ENCODE results near the gene DTX1. TPM values are rescaled to one million over a fixed set of nuclear protein-coding genes. Genes with fewer than 3 reads are reported as not detected.
A peak's percentile ranks its signal among the peaks of the same experiment; 100 is the strongest.

DTX1 gene
- total RNA-seq, 1 experiment from 2014 or later = 2.5 TPM

GRCh38 chr12:113145720-113146551, 89.4 kb downstream of the DTX1 start:
- peak; percentile 21 for DNase-seq

GRCh38 chr12:113146999-113147398, 90.5 kb downstream of the DTX1 start:
- H3K4me3 ChIP-seq (ENCODE audit: insufficient read depth, low read depth, low read length) = no peak overlapping the region
- no peaks in the 10 kb centered on the region for H3K36me3 ChIP-seq (replicated peaks; ENCODE audit: control insufficient read depth, insufficient read depth, low read length)
- no peak for DNase-seq
- peaks cover 6% of the 10 kb centered on the region for H3K27me3 ChIP-seq (ENCODE audit: control insufficient read depth, insufficient read depth, low read length)

More at GRCh38 chr12:113145720-113146551, 89.4 kb downstream of the DTX1 start:
- H3K4me3 ChIP-seq (ENCODE audit: insufficient read depth, low read depth, low read length) = no peak overlapping the region
- H3K27me3 ChIP-seq (ENCODE audit: control insufficient read depth, insufficient read depth, low read length) = peaks cover 3% of the 10 kb centered on the region; the same call in 1 of the 2 replicates
- H3K36me3 ChIP-seq (replicated peaks; ENCODE audit: control insufficient read depth, insufficient read depth, low read length) = no peaks in the 10 kb centered on the region

Other genes starting within 250 kb of the DTX1 start
- gene OAS1, start 149.8 kb upstream of the DTX1 start, total RNA-seq (2014; rRNA removed; shearing (Covaris generic)) = 0.62 and 0.96 TPM in 2 replicates
- 0.21 and 3.6 TPM in 2 replicates for gene OAS3, start 118.3 kb upstream of the DTX1 start, total RNA-seq (2014; rRNA removed; shearing (Covaris generic))
- not detected in 2 replicates for gene OAS2, start 78.2 kb upstream of the DTX1 start, total RNA-seq (2014; rRNA removed; shearing (Covaris generic))
- 4.4 and 4.5 TPM in 2 replicates for gene RASAL1, start 79.0 kb downstream of the DTX1 start, total RNA-seq (2014; rRNA removed; shearing (Covaris generic))
- gene CFAP73, start 93.0 kb downstream of the DTX1 start, total RNA-seq (2014; rRNA removed; shearing (Covaris generic)) = 0.33 TPM in 1 of 2 replicates, not detected in the other
- 93.9 and 101 TPM in 2 replicates for gene DDX54, start 128.7 kb downstream of the DTX1 start, total RNA-seq (2014; rRNA removed; shearing (Covaris generic))
- 42.3 and 45.9 TPM in 2 replicates for gene RITA1, start 129.0 kb downstream of the DTX1 start, total RNA-seq (2014; rRNA removed; shearing (Covaris generic))
- gene TPCN1, start 164.7 kb downstream of the DTX1 start, total RNA-seq (2014; rRNA removed; shearing (Covaris generic)) = 19.2 and 20.7 TPM in 2 replicates

Measured in H7 (cell line).